Measurements from ENCODE around the gene NEDD4.
"Not testable (repeated sequence)": the region's sequence is repeated elsewhere in the genome, so short reads cannot be mapped to it uniquely, and the experiment has no call there.

The NEDD4 gene

DNA sequence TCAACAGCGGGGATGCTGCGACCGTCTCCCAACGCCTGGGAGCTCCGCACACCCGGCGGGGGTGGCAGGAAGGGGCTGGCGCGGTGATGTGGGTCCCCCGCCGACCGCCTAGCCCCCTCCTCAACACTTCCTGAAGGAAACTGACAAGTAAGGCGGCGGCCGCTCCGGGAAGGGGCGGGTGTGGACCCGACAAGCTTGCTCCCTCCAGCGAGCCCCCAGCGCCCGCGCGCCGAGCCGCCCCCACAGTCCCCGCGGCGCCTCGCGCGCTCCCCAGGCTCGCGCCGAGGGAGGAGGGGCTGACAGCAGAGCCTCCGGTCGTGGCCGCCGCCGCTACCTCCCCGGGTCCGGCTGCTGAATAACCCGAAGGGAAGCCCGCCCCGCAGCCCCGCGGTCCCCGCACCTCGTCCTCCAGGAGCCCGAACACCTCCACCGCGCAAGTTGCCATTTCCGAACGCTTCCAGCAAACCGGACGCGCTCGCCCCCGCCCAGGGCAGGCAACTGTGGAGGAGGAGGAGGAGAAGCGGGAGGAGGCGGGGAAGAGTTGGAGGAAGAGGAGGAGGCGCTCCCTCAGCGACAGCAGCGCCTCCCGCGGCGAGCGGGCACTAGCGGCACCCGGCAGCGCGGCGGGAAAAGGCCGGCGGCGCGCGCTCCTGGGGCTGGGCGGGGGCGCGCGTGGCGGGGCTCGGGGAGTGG, at the start of gene NEDD4:
Gene NEDD4 (minus strand): TSS at position 502 of the 693 bp plus-strand sequence. CDS start 57 bp downstream, at position 445.
- FAIRE-seq: no peak

DNA sequence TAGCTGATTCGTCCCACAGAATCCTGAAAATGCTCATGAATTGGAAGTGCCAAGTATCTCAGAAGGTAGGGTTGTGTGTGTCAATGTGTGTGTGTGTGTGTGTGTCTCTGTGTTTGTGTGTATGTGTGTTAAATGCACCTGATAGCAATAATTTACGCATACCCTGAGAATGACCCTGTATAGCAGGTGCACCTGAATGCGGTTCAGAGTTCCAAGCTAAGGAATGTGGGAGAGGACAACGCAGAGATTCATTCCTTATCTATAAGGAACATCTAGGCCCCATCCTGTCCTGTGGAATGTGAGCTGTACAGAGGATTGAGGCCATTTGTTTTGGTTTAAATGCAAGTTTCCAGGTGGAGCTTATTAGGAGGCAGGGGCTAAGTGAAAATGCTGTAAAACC, 49.1 kb upstream of the NEDD4 start:
- FAIRE-seq: no peak

GRCh38 chr15:56042031-56042430, 48.6 kb upstream of the NEDD4 start:
- FAIRE-seq: no peak

GRCh38 chr15:56040081-56041035, 46.9 kb upstream of the NEDD4 start:
- peak; percentile 84 for FAIRE-seq

DNA sequence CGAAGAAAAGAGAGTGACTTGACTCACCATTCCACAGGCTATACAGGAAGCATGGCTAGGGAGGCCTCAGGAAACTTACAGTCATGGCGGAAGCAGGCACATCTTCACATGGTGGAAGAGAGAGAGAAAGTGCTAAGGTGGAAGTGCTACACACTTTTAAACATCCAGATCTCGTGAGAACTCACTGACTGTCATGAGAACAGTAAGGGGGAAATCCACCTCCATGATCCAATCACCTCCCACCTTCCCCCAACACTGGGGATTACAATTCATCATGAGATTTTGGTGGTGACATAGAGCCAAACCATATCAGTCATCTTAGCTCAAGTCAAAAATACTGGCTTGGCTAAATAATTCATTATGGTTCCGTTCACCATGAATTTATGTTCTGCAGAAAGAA, 45.3 kb upstream of the NEDD4 start:
- FAIRE-seq: no peak

GRCh38 chr15:56038015-56038414, 44.6 kb upstream of the NEDD4 start:
- FAIRE-seq: no peak

DNA sequence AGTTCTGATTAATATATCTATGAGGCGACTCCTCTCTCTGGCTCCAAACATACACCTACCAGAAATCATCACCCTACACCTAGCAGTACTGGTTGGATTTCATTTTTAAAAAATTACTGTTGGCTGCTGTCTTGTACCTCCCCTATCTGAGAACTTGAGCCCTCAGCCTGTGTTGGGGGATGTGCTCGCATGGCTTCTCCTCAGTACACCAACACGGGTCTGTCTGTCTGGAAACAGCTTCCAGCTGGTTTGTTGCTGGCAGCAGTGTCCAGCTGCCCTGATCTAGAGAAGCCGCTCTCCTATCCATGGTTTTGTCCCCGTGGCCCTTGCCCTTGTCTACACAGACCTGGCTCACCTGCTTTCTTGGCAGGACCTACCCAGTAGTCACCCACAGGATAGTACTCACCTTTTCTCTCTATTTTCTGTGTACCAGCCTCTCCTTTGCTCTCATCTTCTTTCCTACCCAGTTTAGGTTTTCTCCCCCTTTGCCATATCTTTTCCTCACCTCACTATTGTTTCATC, 43.2 kb upstream of the NEDD4 start:
- FAIRE-seq: no peak

GRCh38 chr15:56035166-56035565, 41.8 kb upstream of the NEDD4 start:
- no peak for FAIRE-seq

DNA sequence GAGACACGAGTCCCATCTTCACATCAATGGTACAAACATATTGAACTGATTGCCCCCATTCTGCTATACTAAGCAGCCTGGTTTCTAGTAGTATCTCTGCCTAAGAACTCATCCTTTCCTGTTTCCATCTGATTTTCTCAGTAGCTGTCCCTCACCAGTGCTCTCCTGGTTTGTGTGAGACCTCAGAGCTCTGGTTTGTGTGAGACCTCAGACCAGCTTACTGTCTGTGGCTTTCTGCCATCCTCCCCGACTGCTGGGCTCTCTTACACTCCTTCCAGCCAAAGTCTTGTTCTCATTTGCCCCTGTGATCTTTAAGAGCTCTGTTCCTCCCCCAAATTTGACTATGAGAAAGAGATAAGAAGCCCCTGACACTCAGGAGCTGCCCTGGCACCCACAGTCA, 41.1 kb upstream of the NEDD4 start:
- no peak for FAIRE-seq

DNA sequence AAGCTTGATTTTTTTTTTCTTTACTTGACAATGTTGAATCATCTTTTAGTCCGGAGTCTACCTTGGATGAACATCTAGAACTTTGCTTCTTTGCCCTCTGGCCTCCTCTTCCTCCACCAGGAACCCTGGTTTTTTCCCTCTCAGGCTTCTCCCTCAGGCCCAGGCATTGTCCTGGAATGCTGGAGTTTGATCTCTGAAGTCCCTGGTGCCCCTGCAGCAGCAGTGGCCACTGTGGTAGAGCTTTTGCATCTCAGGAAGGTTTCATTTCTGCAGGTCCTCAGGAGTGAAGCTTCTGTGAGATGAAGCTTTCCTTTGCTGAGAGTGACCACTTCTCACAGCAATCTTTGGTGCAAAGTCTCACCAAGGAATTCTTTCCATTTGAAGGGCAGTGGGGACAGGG, 39.0 kb upstream of the NEDD4 start:
- no peak for FAIRE-seq

GRCh38 chr15:56031836-56032235, 38.4 kb upstream of the NEDD4 start:
- no peak for FAIRE-seq

- FAIRE-seq: no peak
Measured at GRCh38 chr15:56031402-56031801, 38.0 kb upstream of the NEDD4 start.

DNA sequence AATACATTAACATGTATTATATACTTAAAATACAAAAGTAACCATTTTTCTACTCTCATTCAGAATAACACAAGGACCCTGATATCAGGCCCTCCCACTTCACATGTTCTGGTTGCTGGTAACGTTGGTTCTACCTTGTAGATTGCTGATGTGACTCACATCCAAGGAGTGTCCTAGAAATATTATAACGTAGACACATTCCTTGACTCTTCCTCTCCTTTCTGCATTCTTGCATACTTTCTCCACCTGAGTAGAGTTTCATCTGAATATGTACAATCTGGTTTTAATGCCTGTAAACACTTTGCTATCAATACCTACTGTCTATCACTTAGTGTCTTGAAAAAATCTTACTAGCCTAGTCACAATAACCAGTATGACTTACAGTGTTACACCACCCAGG, 35.0 kb upstream of the NEDD4 start:
- no peak for FAIRE-seq

DNA sequence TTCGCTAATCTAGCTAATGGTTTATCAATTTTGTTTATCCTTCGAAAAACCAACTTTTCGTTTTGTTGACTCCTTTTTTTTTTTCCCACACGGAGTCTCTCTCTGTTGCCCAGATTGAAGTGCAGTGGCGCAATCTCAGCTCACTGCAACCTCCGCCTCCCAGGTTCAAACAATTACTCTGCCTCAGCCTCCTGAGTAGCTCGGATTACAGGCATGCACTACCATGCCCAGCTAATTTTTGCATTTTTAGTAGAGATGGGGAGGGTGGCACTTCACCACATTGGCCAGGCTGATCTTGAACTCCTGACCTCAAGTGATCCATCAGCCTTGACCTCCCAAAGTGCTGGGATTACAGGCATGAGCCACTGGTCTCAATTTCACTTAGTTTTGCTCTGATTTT, 29.7 kb upstream of the NEDD4 start:
- not testable (repeated sequence) for FAIRE-seq

DNA sequence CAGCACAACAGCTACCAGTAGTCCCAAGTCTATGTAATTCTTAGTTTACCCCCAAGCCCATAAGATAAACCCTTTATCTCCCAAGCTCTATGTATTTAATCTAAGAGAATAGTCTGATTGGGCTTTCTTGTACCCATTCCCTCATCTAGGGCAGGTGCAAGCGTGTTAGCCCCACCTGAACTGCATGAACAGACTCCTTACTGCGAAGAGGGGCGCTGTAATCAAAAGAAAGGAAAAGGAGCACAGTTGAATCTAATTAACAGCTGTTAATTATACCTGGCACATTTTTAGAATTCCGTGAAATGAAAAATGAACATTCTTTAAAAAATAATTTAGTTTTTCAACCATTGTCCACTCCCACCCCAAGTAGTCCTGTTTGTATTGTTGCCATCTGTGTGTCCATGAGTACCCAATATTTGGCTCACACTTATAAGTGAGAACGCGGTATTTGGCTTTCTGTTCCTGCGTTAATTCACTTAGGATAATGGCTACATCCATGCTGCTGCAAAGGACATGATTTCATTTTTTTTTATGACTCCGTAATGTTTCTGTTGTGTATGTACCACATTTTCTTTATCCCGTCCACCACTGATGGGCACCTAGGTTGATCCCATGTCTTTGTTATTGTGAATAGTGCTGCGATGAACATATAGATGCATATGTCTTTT, 26.5 kb upstream of the NEDD4 start:
- no peak for FAIRE-seq

GRCh38 chr15:56019060-56019793, 25.8 kb upstream of the NEDD4 start:
- no peak for FAIRE-seq

DNA sequence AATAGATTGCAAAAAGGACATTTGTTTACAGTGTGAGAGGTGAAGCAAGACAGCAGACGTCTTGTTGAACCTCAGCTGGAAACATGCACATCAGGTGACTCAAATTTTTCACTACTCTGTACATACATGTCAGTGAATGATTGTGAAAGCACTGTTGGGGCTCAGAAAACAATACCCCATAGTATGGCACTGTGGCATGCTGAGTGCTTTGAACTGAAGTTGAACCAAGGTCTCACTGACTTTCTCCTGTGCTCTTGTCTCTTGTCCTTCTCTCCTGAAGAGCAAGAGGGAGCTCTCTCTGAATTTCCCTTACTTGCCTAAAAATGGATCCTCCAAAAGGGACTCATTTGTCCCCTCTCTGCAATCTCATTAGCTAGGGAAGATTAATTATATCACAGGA, 24.5 kb upstream of the NEDD4 start:
- no peak for FAIRE-seq

DNA sequence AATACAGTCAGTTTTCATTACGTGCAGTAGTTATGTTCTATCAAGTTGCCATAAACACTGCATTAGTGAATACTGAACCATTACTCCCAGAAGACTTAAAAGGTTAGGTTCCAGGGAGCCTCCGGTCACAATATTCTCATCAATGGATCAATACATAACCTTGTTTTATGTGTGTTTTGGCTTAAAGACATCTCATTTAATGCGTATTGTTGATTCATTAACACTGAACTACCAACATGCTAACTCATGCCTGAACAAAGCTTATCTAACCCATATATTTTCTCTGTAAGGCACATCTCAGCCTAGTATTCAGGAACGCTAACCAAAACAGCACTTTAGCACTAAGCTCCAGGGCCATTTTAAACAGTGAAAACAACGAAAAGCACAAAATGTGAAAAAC, 24.1 kb upstream of the NEDD4 start:
- no peak for FAIRE-seq

DNA sequence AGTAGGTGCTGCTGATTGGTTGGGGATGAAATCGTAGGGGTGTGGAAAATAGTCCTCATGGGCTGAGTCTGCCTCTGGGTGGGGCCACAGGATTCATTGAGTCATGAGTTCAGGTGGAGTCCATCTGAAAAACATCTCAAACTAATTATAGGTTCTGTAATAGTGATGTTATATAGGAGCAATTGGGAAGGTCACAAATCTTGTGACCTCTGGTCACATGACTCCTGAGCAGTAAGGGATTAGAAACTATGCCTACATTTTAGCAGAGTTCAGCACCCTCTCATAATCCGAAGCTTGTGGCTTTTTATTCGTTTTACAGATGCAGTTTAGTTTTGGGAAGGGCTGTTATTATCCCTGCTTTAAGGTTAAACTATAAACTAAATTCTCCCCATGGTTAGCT, 22.9 kb upstream of the NEDD4 start:
- no peak for FAIRE-seq

DNA sequence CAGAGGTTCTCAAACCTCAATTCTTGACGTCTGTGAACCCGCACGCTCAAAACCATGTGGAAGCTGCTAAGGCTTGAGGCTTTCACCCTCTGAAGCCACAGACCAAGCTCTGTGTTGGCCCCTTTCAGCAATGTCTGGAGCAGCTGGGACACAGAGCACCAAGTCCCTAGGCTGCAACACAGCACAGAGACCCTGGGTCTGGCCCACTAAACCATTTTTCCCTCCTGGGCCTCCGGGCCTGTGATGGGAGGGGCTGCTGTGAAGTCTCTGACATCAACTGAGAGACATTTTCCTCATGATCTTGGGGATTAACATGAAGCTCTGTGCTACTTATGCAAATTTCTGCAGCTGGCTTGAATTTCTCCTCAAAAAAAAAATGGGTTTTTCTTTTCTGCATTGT, 21.3 kb upstream of the NEDD4 start:
- FAIRE-seq: no peak

DNA sequence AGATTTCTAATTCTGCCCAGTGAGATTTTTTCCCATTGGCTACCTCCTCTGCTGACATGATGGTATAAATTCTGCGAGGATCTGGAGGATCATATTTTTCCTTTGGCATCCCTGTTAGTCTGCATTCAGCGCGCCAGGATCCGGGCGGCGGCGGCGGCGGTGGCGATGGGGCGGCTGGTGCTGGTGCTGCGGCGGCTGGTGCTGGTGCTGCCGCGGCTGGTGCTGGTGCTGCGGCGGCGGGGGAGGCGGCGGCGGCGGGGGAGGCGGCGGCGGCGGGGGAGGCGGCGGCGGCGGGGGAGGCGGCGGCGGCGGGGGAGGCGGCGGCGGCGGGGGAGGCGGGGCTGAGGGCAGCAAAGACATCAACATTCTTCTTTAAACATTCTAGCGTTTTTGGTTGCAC, 13.6 kb upstream of the NEDD4 start:
- not testable (repeated sequence) for FAIRE-seq

DNA sequence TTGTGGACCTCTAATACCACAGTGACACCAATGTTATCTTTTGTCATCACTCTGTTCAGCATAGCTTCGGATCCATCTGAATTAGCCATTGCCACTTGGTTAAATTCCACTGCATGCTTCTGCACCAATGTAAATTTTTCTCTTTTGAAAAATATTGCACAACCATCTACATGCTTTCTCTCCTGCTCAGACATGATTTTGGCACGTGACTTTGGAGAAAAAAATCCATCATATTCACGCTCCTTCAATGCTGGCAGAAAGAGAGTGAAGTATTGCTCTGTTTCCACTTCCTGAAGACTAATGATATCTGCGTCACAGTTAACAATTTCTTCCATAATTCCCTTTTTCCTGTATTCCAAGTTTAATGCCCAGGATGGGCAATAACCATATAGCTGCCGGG, 13.0 kb upstream of the NEDD4 start:
- FAIRE-seq: not testable (repeated sequence)

GRCh38 chr15:56004281-56004680, 10.9 kb upstream of the NEDD4 start:
- not testable (repeated sequence) for FAIRE-seq
